ENCODE measurements around the gene DNASE2B. TPM values are rescaled to one million over a fixed set of nuclear protein-coding genes. Genes with fewer than 3 reads are reported as not detected.
"Not testable (repeated sequence)": the region's sequence is repeated elsewhere in the genome, so short reads cannot be mapped to it uniquely, and the experiment has no call there.

Gene DNASE2B
- total RNA-seq, 1 experiment from 2014 or later: not detected

DNA sequence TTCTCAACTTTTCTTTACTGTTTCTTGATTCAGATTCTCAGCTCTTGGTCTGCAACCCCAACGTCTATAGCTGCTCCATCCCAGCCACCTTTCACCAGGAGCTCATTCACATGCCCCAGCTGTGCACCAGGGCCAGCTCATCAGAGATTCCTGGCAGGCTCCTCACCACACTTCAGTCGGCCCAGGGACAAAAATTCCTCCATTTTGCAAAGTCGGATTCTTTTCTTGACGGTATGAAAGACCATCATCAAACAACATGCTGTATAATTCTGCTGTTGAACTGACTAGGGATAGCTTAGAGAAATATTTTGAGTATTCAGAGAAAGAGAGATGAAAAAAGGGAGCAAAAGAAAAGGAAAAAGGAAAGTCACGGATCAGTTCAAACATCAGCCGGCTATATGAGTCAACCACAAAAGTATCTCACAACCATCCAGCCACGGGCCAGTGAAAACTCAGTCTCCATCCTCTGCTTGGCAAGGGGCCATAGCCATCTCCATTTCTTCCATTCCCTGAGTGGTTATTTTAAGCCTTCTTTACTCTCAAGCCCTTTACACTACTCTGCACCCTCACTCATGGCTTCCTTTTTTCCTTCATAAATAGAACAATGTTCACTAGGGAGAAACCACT, 14.1 kb downstream of the DNASE2B start:
- DNase-seq (ENCODE audit: low spot score): peak; percentile 25

- no peak for DNase-seq (ENCODE audit: low spot score)
Measured at GRCh38 chr1:84415396-84415795, 17.1 kb downstream of the DNASE2B start.

DNA sequence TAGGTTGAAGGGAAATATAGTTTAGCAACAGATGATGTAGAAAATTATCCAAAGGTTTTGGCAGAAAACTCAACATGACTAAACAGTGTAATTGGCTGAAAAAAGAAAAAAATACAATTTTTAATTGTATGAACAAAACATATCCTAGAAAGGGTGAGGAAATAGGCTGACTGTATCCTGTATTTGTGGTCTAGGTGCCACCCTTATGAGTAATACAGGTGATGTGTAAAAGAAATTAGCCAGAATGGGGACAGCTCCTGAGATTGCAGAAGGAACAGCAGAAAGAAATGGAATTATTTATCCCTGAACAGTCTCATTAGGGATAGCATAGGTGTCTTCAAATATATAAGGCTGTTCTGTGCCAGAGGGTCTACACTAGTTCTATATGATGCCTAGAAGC, 24.6 kb downstream of the DNASE2B start:
- no peak for DNase-seq (ENCODE audit: low spot score)

- DNase-seq (ENCODE audit: low spot score): no peak
Measured at GRCh38 chr1:84424513-84425149, 26.3 kb downstream of the DNASE2B start.

DNA sequence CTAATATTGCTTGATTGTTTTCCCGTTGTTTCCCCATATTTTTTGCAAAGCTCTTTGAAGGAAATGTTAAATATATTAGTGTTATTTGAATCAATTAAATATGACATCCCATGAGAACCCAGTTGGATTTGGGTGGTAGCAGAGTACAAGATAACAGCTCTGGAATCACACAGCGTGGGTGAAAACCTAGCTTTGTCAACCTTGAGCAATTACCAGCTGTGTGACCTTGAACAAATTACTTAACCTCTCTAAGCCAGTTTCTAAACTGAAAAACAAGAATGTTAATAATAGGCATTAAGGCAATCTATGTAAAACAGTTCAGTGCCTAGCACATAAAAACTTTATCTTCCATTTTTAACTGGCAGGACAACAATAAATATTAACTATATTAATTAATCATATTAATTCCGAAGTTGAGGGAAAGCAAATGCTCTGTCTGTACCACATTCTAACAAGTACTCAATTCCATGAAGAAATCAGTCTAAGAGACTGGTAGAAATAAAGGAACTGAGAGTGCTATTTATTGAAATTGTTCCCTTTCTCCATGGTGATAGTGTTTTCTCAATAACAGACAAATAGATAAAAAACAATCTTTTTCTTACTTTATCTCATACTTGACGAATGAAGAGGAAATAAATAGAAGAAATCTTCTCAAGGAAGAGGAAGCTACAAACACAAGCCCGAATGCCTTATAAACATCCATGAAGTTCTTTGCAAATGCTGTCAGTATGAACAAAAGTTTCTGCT, 27.0 kb downstream of the DNASE2B start:
- no peak for DNase-seq (ENCODE audit: low spot score)

GRCh38 chr1:84426376-84426775, 28.1 kb downstream of the DNASE2B start:
- no peak for DNase-seq (ENCODE audit: low spot score)

GRCh38 chr1:84427250-84428188, 29.2 kb downstream of the DNASE2B start:
- DNase-seq (ENCODE audit: low spot score): peak; percentile 25

DNA sequence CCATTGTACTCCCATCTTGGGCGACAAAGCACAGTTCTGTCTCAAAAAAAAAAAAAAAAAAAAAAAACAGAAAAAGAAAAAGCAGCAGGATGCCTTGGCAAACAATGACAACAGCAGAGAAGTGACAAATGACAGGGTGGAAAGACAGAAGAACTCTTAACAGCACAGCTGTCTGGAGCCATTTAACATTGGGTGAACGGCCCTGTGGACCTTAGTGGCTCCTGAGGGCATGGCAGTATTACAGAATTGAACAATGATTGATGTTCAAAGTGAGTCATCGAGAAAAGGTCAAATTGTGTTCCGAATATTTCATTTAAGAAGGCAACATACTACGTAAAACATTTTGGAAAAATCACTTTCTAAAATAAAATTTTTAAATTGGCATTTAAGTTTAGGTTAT, 30.0 kb downstream of the DNASE2B start:
- no peak for DNase-seq (ENCODE audit: low spot score)

- DNase-seq (ENCODE audit: low spot score): no peak
Measured at GRCh38 chr1:84429231-84429630, 30.9 kb downstream of the DNASE2B start.

DNA sequence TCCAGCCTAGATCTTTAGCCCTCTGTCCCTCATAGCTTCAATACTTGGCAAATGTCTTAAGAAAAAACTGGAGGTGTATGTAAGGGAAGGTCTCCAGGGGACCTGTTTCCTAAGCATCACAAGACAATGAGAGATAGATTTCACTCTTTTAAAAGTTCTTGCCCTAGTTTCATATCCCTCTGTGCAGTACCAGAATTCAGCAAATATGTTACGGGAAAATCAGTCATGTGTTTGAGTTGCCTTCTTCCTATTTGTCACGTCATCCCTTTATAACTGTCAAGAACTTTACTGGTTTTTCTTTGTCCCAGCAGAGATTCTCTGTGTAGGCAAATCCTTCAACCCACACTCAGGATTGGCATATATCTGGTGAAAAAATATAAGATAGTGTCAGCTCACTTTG, 32.3 kb downstream of the DNASE2B start:
- DNase-seq (ENCODE audit: low spot score): no peak

DNA sequence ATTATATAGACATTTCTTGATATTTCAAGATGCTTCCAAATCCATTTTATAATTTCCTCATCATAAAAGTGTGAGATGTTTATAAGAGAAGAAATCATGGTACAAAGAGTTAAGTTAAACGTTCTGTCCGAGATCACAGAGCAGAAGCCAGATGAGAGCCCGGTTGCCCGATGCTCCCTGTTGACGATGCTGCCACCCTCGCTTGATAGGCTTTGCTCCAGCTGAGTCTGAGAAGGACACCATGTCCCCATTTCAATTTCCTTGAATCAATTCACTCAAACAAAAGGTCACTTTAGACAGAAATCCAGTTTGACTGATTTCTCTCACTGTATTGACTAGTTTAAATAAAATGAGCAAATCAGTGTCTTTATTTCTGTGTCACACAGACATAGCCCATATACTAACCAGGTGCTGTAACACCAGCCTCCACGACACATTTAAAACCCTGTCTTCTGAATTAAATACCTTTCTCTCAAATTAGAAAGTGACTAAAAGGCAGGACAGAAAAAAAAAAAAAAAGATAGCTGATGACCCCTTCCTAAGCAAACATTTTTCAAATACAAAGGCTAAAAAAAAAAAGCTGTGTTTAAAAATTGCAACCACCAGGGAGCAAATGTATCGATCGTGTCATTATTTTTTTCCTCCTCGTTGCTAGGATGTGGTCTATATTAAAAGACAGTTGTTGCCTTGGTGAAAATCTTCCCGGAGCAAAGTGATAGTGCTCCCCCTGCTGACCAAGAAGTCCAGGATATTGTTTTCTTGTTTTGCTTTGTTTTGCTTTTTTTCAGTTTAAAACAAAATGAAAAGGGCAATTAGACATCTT, 35.2 kb downstream of the DNASE2B start:
- DNase-seq (ENCODE audit: low spot score): peak; percentile 44

DNA sequence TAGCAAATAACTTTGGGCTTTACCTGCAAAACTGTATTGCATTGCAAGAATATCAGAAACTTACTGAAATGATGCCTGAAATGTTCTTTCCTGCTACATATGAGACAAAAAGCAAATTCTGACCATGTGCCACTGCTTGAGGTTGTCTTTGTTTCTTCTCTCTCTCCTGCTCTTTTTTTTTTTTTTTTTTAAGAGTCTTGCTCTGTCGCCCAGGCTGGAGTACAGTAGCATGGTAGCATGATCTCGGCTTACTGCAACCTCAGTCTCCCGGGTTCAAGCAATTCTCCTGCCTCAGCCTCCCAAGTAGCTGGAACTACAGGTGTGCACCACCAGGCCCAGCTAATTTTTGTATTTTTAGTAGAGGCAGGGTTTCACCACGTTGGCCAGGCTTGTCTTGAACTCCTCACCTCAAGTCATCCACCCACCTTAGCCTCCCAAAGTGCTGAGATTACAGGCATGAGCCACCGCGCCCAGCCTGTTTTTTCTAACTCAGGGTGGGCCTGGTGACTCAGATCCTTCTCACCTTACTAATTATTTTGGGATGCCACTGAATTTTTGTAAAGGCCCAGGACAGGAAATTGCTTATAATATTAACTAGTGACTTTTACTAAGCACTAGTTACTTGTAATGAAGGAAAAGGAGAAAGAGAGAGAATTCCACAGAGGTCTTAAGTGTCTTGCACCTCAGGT, 35.9 kb downstream of the DNASE2B start:
- no peak for DNase-seq (ENCODE audit: low spot score)

DNA sequence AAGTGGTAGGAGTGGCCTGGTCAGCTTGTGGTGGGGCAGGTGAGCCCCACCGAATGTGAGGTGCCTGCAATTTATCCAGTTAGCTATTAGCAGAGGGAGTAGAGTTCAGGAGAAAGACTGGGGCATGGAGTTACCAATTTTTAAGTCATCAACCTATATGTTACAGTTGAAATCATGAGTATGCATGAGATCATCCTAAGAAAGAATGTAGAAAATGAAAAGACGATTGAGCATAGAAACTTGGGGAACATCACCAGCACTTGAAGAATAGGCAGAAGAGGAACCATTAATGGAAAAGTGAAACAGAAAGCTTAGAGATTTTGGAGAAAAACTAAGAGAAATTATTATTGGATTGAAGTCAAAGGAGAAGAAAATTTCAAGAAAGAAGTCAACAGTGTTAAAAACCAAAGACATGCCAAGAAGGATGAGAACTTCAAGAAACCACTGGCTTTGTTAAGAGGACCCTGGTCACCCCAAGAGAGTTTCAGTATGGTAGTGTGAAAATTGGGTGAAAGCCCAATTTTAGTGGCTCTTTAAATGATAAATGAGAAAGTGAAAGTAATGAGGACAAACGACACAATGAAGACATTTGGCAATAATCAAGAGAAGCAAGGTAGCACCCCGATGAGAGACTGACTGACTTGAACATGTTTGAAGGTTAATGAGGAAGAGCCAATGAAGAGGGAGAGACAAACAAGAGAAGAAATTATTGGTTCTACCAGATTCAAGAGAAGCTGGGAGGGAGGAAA, 36.7 kb downstream of the DNASE2B start:
- no peak for DNase-seq (ENCODE audit: low spot score)

DNA sequence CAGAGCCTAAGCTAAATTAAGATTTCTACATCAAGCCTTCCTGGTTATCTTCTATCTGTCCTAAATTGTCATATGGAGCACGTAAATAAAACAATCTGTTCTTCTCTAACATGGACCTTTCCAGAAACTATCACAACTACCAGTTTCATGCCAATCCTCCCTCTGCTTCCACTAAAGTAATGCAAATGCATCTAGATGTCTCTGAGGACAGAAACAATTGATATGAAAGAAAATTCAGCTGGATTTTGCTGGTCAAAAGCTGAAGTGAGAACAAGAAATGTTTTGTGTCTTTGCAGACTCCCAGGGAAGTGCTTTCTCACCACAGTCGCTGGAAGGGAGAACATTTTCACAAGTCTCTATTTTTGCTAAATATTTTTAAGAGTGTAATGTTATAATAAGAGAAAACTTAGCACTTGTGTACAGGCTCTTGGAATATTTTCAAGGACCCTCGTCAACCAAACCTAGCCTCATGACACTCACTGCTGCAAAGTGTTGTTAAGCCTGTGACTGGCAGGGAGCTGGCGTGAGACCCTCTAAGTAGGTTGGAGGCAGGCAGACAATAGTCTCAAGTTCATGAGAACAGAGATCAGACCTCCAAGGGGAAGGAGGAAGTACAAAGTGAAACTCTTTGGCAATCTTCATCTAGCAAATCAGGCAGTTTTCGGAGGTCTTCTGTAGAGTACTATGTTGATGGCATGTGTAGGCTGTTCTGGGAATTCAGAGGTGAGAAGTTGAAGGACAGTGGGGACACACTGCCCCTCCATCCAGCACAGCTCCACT, 38.8 kb downstream of the DNASE2B start:
- DNase-seq (ENCODE audit: low spot score): no peak

DNA sequence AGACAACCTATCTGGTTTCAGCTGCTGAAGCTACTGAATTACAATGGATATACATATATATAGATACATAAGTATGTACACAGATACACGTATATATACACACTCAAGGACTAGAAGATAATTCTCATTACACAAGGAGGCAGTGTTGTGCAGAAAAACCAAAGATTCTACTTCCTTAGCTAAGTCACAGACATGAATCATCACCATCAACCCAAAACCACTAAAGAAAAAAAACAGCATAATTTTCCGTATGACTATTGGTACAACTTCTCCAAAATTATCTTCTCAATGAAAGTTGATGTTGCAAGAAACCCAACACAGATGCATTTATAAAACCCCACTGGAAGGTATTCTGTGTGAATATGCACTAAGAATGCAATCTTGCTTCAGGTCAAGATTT, 44.0 kb downstream of the DNASE2B start:
- DNase-seq (ENCODE audit: low spot score): peak; percentile 76

DNA sequence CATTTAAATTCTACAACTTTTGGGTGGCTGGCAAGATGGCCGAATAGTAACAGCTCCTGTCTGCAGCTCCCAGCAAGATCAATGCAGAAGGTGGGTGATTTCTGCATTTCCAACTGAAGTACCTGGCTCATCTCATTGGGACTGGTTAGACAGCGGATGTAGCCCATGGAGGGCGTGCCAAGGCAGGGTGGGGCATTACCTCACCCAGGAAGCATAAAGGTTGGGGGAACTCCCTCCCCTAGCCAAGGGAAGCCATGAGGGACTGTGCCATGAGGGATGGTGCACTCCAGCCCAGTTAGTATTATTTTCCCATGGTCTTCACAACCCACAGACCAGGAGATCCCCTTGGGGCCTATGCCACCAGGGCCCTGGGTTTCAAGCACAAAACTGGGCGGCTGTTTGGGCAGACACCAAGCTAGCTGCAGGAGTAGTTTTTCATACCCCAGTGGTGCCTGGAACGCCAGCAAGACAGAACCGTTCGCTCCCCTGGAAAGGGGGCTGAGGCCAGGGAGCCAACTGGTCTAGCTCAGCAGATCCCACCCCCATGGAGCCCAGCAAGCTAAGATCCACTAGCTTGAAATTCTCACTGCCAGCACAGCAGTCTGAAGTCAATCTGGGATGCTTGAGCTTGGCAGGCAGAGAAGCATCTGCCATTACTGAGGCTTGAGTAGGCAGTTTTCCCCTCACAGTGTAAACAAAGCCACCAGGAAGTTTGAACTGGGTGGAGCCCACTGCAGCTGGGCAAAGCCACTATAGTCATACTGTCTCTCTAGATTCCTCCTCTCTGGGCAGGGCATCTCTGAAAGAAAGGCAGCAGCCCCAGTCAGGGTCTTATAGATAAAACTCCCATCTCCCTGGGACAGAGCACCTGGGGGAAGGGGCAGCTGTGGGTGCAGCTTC, 44.7 kb downstream of the DNASE2B start:
- peak; percentile 4 for DNase-seq (ENCODE audit: low spot score)

- DNase-seq (ENCODE audit: low spot score): not testable (repeated sequence)
Measured at GRCh38 chr1:84448704-84449103, 50.4 kb downstream of the DNASE2B start.

- no peak for DNase-seq (ENCODE audit: low spot score)
Measured at GRCh38 chr1:84450910-84451309, 52.6 kb downstream of the DNASE2B start.

Measured in A172 (cell line).